H1 (cell line): ENCODE results near the gene USP36. TPM values are rescaled to one million over a fixed set of nuclear protein-coding genes. Genes with fewer than 3 reads are reported as not detected.

ENCODE experiments used
- ATF2 ChIP-seq: IDR thresholded peaks from 2 replicates; pipeline ENCODE4 v1.6.1; 2012; ENCODE audit warnings: low read length, inconsistent platforms
- FOSL1 ChIP-seq: IDR thresholded peaks from 2 replicates; pipeline ENCODE4 v1.6.1; 2011; ENCODE audit warnings: mild to moderate bottlenecking, low read depth, low read length, moderate library complexity; ENCODE audit not compliant: insufficient read depth
- HDAC6 ChIP-seq: IDR thresholded peaks from one replicate; pipeline ENCODE4 v1.7.1; 2012; ENCODE audit warnings: low read depth, mild to moderate bottlenecking, inconsistent platforms, low read length, moderate library complexity
- USF2 ChIP-seq: IDR thresholded peaks from 2 replicates; pipeline ENCODE4 v1.6.1; 2011; ENCODE audit warnings: low read length, improper control_type of control experiment
- polyA plus RNA-seq, 7 experiments: library from polyadenylated mRNA; depleted of rRNA in 3 of 7; stranded (reverse) in 5 of 7; unstranded in 2 of 7; fragments of >200 nt in 5 of 7; fragments of 200-250 nt in 2 of 7; gene quantifications; 1 replicate in 5 of 7; 2 replicates in 1 of 7; 4 replicates in 1 of 7; pipeline versions ENCODE4 v1.2.1 to v1.2.3, GENCODE V29; 2011 to 2013; ENCODE audit warnings: missing spikeins in 2 of 7, mixed read lengths in 2 of 7
- total RNA-seq: library from RNA; stranded (reverse); fragmentation: NEBNext Ultra II Directional; extraction: Animal tissue kit (Norgen Biotek cat#: 25700); gene quantifications from 2 replicates; pipeline ENCODE4 v1.2.1, GENCODE V29; 2021

Gene USP36
- total and polyA plus RNA-seq, 2 of the 8 experiments (the other 6 are each of a cell fraction or from before 2014, with no cell fraction given) = 40.7 to 67.7 TPM

- no peak for TF ChIP-seq ATF2
- no peak for TF ChIP-seq FOSL1
- no peak for TF ChIP-seq USF2
- no peak for TF ChIP-seq HDAC6
Measured at GRCh38 chr17:78804777-78805176, 35.8 kb downstream of the USP36 start (continued).
